ENCODE measurements around the gene FLNC.

FLNC gene

DNA sequence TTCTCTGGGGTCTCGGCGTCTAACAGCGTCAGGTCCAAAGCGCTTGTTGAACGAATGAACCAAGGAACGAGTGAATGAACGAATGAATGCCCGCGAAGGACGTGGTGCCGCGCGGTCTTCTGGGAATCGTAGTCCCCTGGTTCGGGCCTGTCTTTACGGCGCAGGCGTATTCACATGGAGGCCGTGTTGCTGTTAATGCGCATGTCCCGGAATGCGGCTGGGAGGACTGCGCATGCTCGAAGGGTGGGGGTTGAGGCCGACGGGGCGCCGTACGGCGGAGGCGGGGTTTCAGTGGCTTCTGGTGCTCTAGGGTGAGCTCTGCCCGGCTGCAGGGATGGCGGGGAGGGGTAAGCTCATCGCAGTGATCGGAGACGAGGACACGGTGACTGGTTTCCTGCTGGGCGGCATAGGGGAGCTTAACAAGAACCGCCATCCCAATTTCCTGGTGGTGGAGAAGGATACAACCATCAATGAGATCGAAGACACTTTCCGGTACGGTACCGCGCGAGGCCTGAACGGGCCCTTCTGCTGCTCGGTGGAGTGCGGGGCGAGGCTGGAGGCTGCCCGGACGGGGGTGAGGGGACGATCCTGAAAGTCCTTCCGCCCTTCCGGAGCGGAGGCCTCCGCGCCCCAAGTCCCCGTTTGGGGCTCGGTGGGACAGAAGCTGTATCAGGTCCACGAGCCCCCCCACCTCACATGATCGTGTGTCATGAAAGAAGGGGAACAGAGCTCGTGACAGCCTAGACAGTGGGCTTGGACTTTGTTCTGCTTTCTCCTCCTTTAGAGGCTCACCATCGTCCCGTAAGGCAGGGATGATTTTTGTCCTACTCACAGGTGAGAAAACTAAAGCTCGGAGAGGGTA lies 32.6 kb downstream of the FLNC start, which contains the start of gene ATP6V1F:
Gene ATP6V1F (plus strand): TSS at position 286 of the 862 bp plus-strand sequence. CDS start 49 bp downstream, at position 335.
- DNase-seq (ENCODE audit: extremely low spot score), result peak; percentile 98
- ChIA-PET POLR2A (interaction anchor here (0.6 to 3.1 kb wide), 18 partner anchors 10 to 258 kb away, joined by 3 to 32 read pairs (median 4); partner anchors contain the start of gene CALU), CTCF (interaction anchor here (0.6 to 2.8 kb wide), 7 partner anchors 10 to 438 kb away, joined by 3 to 13 read pairs (median 5); no protein-coding TSS in a partner anchor)
- TF ChIP-seq L3MBTL2 (conservative IDR thresholded peaks at IDR 0.05) (0 out of 2 replicates have a peak, but pooled peaks have one; percentile 19), HDGF (IDR thresholded peaks at IDR 0.05; ENCODE audit: borderline replicate concordance) (no peak)

DNA sequence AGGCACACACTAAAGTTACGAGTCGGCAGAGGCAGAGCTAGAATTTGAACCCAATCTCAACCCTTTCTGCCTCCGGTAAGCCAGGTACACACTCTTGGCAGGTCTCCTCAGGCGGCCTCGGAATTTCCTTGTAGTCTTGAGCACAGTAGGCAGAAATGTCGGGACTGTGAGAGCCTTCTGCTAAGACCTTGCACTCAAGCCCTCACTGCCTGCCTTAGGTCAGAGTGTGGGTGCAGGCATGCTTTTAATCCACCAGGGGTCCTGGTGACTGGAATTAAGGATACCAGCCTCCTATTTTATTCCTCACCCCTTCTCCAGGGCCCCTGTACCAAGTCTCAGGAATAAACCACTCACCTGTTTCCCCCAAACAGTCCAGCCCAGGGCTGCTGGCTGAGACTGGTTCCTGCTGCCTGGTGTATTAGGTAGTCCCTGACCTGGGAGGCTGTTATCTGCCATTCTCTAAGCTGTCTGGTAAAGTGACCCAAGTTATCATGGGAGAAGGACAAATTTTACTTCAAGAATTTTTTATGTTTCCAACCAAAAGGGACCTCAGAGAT lies 33.3 kb downstream of the FLNC start:
- ChIA-PET CTCF (interaction anchor here (0.6 to 2.8 kb wide), 6 partner anchors 20 to 438 kb away, joined by 3 to 13 read pairs (median 4); no protein-coding TSS in a partner anchor), POLR2A (interaction anchor here (0.8 to 3.1 kb wide), 10 partner anchors 9 to 124 kb away, joined by 3 to 32 read pairs (median 4); partner anchors contain the start of gene CALU)
- TF ChIP-seq CTBP1 (IDR thresholded peaks at IDR 0.05; ENCODE audit: borderline replicate concordance), result no peak
- no peak for TF ChIP-seq SP1 (IDR thresholded peaks at IDR 0.05)
- TF ChIP-seq ZNF384 (IDR thresholded peaks at IDR 0.05), result no peak
- no peak for TF ChIP-seq ELF4 (IDR thresholded peaks at IDR 0.05)
- no peak for TF ChIP-seq FOXM1 (IDR thresholded peaks at IDR 0.05; ENCODE audit: borderline replicate concordance)
- no peak for TF ChIP-seq NFRKB (IDR thresholded peaks at IDR 0.05)
- no peak for TF ChIP-seq FOXA1 (IDR thresholded peaks at IDR 0.05)
- no peak for TF ChIP-seq FOXK2 (IDR thresholded peaks at IDR 0.05)
- no peak for TF ChIP-seq LEF1 (IDR thresholded peaks at IDR 0.05; ENCODE audit: borderline replicate concordance)
- no peak for TF ChIP-seq ARNT (IDR thresholded peaks at IDR 0.05)
- TF ChIP-seq, protein P1, sequence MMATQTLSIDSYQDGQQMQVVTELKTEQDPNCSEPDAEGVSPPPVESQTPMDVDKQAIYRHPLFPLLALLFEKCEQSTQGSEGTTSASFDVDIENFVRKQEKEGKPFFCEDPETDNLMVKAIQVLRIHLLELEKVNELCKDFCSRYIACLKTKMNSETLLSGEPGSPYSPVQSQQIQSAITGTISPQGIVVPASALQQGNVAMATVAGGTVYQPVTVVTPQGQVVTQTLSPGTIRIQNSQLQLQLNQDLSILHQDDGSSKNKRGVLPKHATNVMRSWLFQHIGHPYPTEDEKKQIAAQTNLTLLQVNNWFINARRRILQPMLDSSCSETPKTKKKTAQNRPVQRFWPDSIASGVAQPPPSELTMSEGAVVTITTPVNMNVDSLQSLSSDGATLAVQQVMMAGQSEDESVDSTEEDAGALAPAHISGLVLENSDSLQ (IDR thresholded peaks at IDR 0.05), result no peak
- TF ChIP-seq BHLHE40 (IDR thresholded peaks at IDR 0.05; ENCODE audit: borderline replicate concordance), result no peak
- TF ChIP-seq SUZ12 (IDR thresholded peaks at IDR 0.05), result no peak
- TF ChIP-seq TARDBP (IDR thresholded peaks at IDR 0.05), result no peak
- no peak for TF ChIP-seq L3MBTL2 (conservative IDR thresholded peaks at IDR 0.05)
- TF ChIP-seq HDGF (IDR thresholded peaks at IDR 0.05; ENCODE audit: borderline replicate concordance), result no peak
- DNase-seq (ENCODE audit: extremely low spot score), result peak; percentile 69

DNA sequence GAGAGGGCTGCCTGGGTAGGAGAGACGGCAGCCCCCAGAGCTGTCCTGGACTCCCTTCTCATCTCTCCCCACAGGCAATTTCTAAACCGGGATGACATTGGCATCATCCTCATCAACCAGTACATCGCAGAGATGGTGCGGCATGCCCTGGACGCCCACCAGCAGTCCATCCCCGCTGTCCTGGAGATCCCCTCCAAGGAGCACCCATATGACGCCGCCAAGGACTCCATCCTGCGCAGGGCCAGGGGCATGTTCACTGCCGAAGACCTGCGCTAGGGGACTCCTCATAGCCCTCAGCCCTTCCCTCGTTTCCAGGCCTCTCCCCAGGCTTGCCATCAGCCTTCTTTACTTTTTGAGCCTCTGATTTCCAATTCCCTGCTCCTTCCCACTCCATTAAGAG lies 35.1 kb downstream of the FLNC start:
- POLR2A ChIA-PET, result no interaction called here
- no peak for DNase-seq (ENCODE audit: extremely low spot score)
- TF ChIP-seq BHLHE40 (IDR thresholded peaks at IDR 0.05; ENCODE audit: borderline replicate concordance), result no peak
- CTCF ChIA-PET, result no interaction called here

DNA sequence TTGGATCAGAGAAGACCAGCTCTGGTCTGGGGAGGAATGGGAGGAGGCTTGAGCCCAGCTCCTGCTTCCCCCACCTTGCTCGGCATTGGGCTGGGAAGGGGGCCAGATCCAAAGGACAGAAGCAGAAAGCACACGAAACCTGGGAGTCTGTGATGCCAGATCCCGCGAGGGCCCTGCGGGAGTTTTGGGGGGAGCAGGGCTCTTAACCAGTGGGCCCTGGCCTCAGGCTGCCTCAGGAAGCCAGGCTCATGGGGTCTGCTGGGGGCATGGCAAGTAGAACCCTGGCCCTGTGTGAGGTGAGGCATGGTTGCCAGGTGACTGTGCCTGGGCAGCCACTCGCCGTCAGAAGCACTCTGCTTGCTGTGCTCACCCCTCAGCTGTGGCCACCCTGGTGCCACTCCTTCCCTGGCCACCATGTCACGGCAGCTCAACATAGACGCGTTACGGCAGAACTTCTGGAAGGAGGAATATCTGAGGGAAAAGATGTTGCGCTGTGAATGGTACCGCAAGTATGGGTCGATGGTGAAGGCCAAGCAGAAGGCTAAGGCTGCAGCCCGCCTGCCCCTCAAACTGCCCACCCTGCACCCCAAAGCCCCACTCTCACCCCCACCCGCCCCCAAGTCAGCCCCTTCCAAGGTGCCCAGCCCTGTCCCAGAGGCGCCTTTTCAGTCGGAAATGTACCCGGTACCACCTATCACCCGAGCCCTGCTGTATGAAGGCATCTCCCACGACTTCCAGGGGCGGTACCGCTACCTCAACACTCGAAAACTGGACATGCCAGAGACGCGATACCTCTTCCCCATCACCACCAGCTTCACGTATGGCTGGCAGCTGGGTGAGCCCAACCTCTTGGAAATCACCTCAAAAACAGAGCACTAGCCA lies 36.0 kb downstream of the FLNC start:
- CTCF ChIA-PET, result interaction anchor here (2.2 kb wide), 1 partner anchor 18 kb away, joined by 11 read pairs; no protein-coding TSS in a partner anchor
- POLR2A ChIA-PET, result no interaction called here
- no peak for DNase-seq (ENCODE audit: extremely low spot score)
- TF ChIP-seq, protein P1 (IDR thresholded peaks at IDR 0.05), result no peak
- no peak for TF ChIP-seq TARDBP (IDR thresholded peaks at IDR 0.05)
- no peak for TF ChIP-seq ELF4 (IDR thresholded peaks at IDR 0.05)
- TF ChIP-seq LEF1 (IDR thresholded peaks at IDR 0.05; ENCODE audit: borderline replicate concordance), result no peak
- TF ChIP-seq ARNT (IDR thresholded peaks at IDR 0.05), result no peak
- no peak for TF ChIP-seq NFRKB (IDR thresholded peaks at IDR 0.05)
- TF ChIP-seq FOXM1 (IDR thresholded peaks at IDR 0.05; ENCODE audit: borderline replicate concordance), result no peak
- no peak for TF ChIP-seq HDGF (IDR thresholded peaks at IDR 0.05; ENCODE audit: borderline replicate concordance)

DNA sequence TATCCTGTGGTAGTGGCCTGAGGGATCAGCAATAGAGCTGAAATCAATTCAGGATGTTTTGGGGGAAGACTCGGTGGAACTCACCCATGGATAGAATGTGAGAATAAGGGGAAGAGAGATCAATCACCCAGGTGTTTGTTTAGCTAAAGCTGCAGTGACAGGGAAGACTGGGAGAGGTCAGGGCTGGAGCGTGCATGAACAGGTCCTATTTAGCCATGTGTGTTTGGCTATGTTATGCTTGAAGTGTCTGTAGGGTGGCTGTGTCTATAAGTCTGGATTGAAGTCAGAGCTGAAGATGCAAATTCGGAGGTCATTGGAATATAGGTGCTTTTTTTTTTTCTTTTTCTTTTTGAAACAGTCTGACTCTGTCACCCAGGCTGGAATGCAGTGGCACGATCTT lies 37.0 kb downstream of the FLNC start:
- no peak for TF ChIP-seq NFRKB (IDR thresholded peaks at IDR 0.05)
- TF ChIP-seq, protein P1 (IDR thresholded peaks at IDR 0.05), result peak; percentile 41
- DNase-seq (ENCODE audit: extremely low spot score), result no peak
- POLR2A ChIA-PET, result no interaction called here
- CTCF ChIA-PET, result interaction anchor here (1.3 to 2.2 kb wide), 2 partner anchors 15 to 17 kb away, joined by 3 to 11 read pairs; no protein-coding TSS in a partner anchor
